ENCODE results near the gene RAB30.

- TF ChIP-seq, protein P1, sequence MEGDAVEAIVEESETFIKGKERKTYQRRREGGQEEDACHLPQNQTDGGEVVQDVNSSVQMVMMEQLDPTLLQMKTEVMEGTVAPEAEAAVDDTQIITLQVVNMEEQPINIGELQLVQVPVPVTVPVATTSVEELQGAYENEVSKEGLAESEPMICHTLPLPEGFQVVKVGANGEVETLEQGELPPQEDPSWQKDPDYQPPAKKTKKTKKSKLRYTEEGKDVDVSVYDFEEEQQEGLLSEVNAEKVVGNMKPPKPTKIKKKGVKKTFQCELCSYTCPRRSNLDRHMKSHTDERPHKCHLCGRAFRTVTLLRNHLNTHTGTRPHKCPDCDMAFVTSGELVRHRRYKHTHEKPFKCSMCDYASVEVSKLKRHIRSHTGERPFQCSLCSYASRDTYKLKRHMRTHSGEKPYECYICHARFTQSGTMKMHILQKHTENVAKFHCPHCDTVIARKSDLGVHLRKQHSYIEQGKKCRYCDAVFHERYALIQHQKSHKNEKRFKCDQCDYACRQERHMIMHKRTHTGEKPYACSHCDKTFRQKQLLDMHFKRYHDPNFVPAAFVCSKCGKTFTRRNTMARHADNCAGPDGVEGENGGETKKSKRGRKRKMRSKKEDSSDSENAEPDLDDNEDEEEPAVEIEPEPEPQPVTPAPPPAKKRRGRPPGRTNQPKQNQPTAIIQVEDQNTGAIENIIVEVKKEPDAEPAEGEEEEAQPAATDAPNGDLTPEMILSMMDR (IDR thresholded peaks at IDR 0.05; ENCODE audit: low read length), result no peak
- TF ChIP-seq EZH2 (optimal IDR thresholded peaks at IDR 0.05; ENCODE audit: low read depth, low read length), result no peak
- no peak for TF ChIP-seq EZH2phosphoT487 (IDR thresholded peaks at IDR 0.05; ENCODE audit: low read length)
Observed at GRCh38 chr11:83072350-83073242, 899 bp upstream of the RAB30 start.

Measured in MM.1S (cell line).